ENCODE results near the gene RBM4B. TPM values are rescaled to one million over a fixed set of nuclear protein-coding genes. Genes with fewer than 3 reads are reported as not detected.
A peak's percentile ranks its signal among the peaks of the same experiment; 100 is the strongest.

Gene RBM4B
- total and polyA plus RNA-seq, 2 donors from 2014 or later, result 18.2 to 20.8 TPM

GRCh38 chr11:66715346-66716085, 37.8 kb upstream of the RBM4B start:
- FAIRE-seq (no peak), DNase-seq (peak in 1 of 5 donors; percentile 56)
- Histone ChIP-seq H3K9ac (ENCODE audit: low read length in 3 of 3) (no peak overlapping the region), H3K4me1 (ENCODE audit: control insufficient read depth in 2 of 3, insufficient read depth in 2 of 3, low read depth in 1 of 3, low read length in 3 of 3) (peaks cover 0 to 19% (median 19%) of the 10 kb centered on the region in 3 donors), H3K9me3 (ENCODE audit: control insufficient read depth in 2 of 3, insufficient read depth in 1 of 3, low read length in 3 of 3) (no peaks in the 10 kb centered on the region), H3K27ac (ENCODE audit: low read depth in 2 of 2, low read length in 2 of 2) (no peak overlapping the region), H3K36me3 (ENCODE audit: control insufficient read depth in 2 of 3, insufficient read depth in 3 of 3, low read length in 3 of 3) (peaks cover 2 to 33% (median 3%) of the 10 kb centered on the region in 3 donors), H3K27me3 (ENCODE audit: control insufficient read depth, insufficient read depth, low read length) (no peaks in the 10 kb centered on the region), H3K4me3 (ENCODE audit: low read length in 3 of 3) (no peak overlapping the region)
- TF ChIP-seq CTCF (IDR thresholded peaks at IDR 0.05; ENCODE audit: borderline replicate concordance, extremely low read depth, insufficient read depth), result no peak
- intact Hi-C loops (cut with DNase I), result no loop called here

GRCh38 chr11:66713746-66714480, 36.2 kb upstream of the RBM4B start:
- TF ChIP-seq CTCF (IDR thresholded peaks at IDR 0.05; ENCODE audit: borderline replicate concordance, extremely low read depth, insufficient read depth), result no peak
- no peak for FAIRE-seq
- Histone ChIP-seq H3K9me3 (ENCODE audit: control insufficient read depth in 2 of 3, insufficient read depth in 1 of 3, low read length in 3 of 3) (no peaks in the 10 kb centered on the region), H3K9ac (ENCODE audit: low read length in 3 of 3) (no peak overlapping the region), H3K4me1 (ENCODE audit: control insufficient read depth in 2 of 3, insufficient read depth in 2 of 3, low read depth in 1 of 3, low read length in 3 of 3) (peaks cover 0 to 11% (median 8%) of the 10 kb centered on the region in 3 donors), H3K27me3 (ENCODE audit: control insufficient read depth, insufficient read depth, low read length) (no peaks in the 10 kb centered on the region), H3K36me3 (ENCODE audit: control insufficient read depth in 2 of 3, insufficient read depth in 3 of 3, low read length in 3 of 3) (peaks cover 0 to 28% (median 3%) of the 10 kb centered on the region in 3 donors), H3K4me3 (ENCODE audit: low read length in 3 of 3) (no peak overlapping the region), H3K27ac (ENCODE audit: low read depth in 2 of 2, low read length in 2 of 2) (no peak overlapping the region)
- intact Hi-C loops (cut with DNase I), result no loop called here
- DNase-seq, result peak in 1 of 5 donors; percentile 15

- H3K27ac ChIP-seq (ENCODE audit: low read depth in 2 of 2, low read length in 2 of 2), result no peak overlapping the region
- no peaks in the 10 kb centered on the region for H3K27me3 ChIP-seq (ENCODE audit: control insufficient read depth, insufficient read depth, low read length)
- peaks cover 0 to 35% (median 3%) of the 10 kb centered on the region in 3 donors for H3K36me3 ChIP-seq (ENCODE audit: control insufficient read depth in 2 of 3, insufficient read depth in 3 of 3, low read length in 3 of 3)
- H3K9me3 ChIP-seq (ENCODE audit: control insufficient read depth in 2 of 3, insufficient read depth in 1 of 3, low read length in 3 of 3), result no peaks in the 10 kb centered on the region
- intact Hi-C loops (cut with DNase I), result no loop called here
- DNase-seq (no peak), FAIRE-seq (no peak)
- no peak for TF ChIP-seq CTCF (IDR thresholded peaks at IDR 0.05; ENCODE audit: borderline replicate concordance, extremely low read depth, insufficient read depth)
- no peak overlapping the region for H3K4me3 ChIP-seq (ENCODE audit: low read length in 3 of 3)
- no peaks in the 10 kb centered on the region for H3K4me1 ChIP-seq (ENCODE audit: control insufficient read depth in 2 of 3, insufficient read depth in 2 of 3, low read depth in 1 of 3, low read length in 3 of 3)
- no peak overlapping the region for H3K9ac ChIP-seq (ENCODE audit: low read length in 3 of 3)
Measured at GRCh38 chr11:66710384-66710930, 32.8 kb upstream of the RBM4B start.

All from kidney (tissue), 14 donors.